Measurements from ENCODE around the gene CAB39L. TPM values are rescaled to one million over a fixed set of nuclear protein-coding genes. Genes with fewer than 3 reads are reported as not detected.
A peak's percentile ranks its signal among the peaks of the same experiment; 100 is the strongest.

The CAB39L gene
- total and polyA plus RNA-seq, 9 of the 15 experiments (the other 6 are each of a cell fraction or from before 2014, with no cell fraction given), result 1.1 to 4.2 (median 2.6) TPM

- TF ChIP-seq ZNF280A (IDR thresholded peaks at IDR 0.05; ENCODE audit: low read depth, partially characterized antibody), result no peak
- TF ChIP-seq PHB2 (IDR thresholded peaks at IDR 0.05; ENCODE audit: low read depth), result no peak
- TF ChIP-seq POLR2B (IDR thresholded peaks at IDR 0.05; ENCODE audit: low read depth, partially characterized antibody), result peak; percentile 53
- TF ChIP-seq SRF (CRISPR knock-in tag; IDR thresholded peaks at IDR 0.05), result 0 out of 4 replicates have a peak, but pooled peaks of 1 of the 2 experiments have one; percentile 29
- TF ChIP-seq XRCC3 (IDR thresholded peaks at IDR 0.05), result no peak
- TF ChIP-seq PURB (CRISPR knock-in tag; IDR thresholded peaks at IDR 0.05; ENCODE audit: low read depth), result no peak
- no peak for TF ChIP-seq CLOCK (CRISPR knock-in tag; IDR thresholded peaks at IDR 0.05; ENCODE audit: borderline replicate concordance)
- TF ChIP-seq IRF1 (CRISPR knock-in tag; IDR thresholded peaks at IDR 0.05; ENCODE audit: borderline replicate concordance), result no peak
- no peak for TF ChIP-seq ZNF41 (CRISPR knock-in tag; conservative IDR thresholded peaks at IDR 0.05)
- no peak for TF ChIP-seq CCAR2 (IDR thresholded peaks at IDR 0.05; ENCODE audit: low read depth, low read length)
- no peak for TF ChIP-seq PRDM10 (IDR thresholded peaks at IDR 0.05; ENCODE audit: partially characterized antibody)
- TF ChIP-seq ZNF583 (CRISPR knock-in tag; IDR thresholded peaks at IDR 0.05), result no peak
- TF ChIP-seq FOXJ3 (CRISPR knock-in tag; IDR thresholded peaks at IDR 0.05), result no peak
- no peak for TF ChIP-seq SP2 (IDR thresholded peaks at IDR 0.05; ENCODE audit: extremely low read depth, low read depth, low read length, poor library complexity, severe bottlenecking)
- no peak for TF ChIP-seq SMARCC2 (IDR thresholded peaks at IDR 0.05; ENCODE audit: low read depth)
- no peak for TF ChIP-seq ELF2 (CRISPR knock-in tag; IDR thresholded peaks at IDR 0.05)
- TF ChIP-seq ZBTB9 (CRISPR knock-in tag; IDR thresholded peaks at IDR 0.05), result no peak; the same call in 1 of the 2 replicates
Observed at GRCh38 chr13:49443704-49444523, at the start of gene CAB39L, which contains the start of gene SETDB2 (continued).

Data from K562 (cell line).